Glutamatergic neuron (in vitro differentiated cells): ENCODE data around the gene SPATA33. TPM values are rescaled to one million over a fixed set of nuclear protein-coding genes. Genes with fewer than 3 reads are reported as not detected.

Source experiments
- DNase-seq: peaks from one replicate; pipeline ENCODE4 v3.0.0; 2022
- H3K27ac Mint-ChIP-seq: one replicate; pipeline ENCODE4 v1.8.0; 2020; ENCODE audit warnings: mild to moderate bottlenecking, mixed read lengths, inconsistent platforms; ENCODE audit not compliant: unreplicated experiment
- H3K27me3 Mint-ChIP-seq: one replicate; pipeline ENCODE4 v1.8.0; 2020; ENCODE audit warnings: mild to moderate bottlenecking, moderate library complexity, mixed read lengths, inconsistent platforms; ENCODE audit not compliant: unreplicated experiment
- H3K36me3 Mint-ChIP-seq: one replicate; pipeline ENCODE4 v1.8.0; 2020; ENCODE audit warnings: mild to moderate bottlenecking, mixed read lengths, inconsistent platforms; ENCODE audit not compliant: unreplicated experiment
- H3K4me1 Mint-ChIP-seq: one replicate; pipeline ENCODE4 v1.8.0; 2020; ENCODE audit warnings: mild to moderate bottlenecking, low read depth, mixed read lengths, inconsistent platforms; ENCODE audit not compliant: unreplicated experiment
- H3K4me3 Mint-ChIP-seq: one replicate; pipeline ENCODE4 v1.8.0; 2020; ENCODE audit warnings: mild to moderate bottlenecking, mixed read lengths, inconsistent platforms; ENCODE audit not compliant: unreplicated experiment
- H3K9me3 Mint-ChIP-seq: one replicate; pipeline ENCODE4 v1.8.0; 2020; ENCODE audit warnings: mild to moderate bottlenecking, moderate library complexity, mixed read lengths, inconsistent platforms; ENCODE audit not compliant: unreplicated experiment
- CTCF ChIP-seq: fragments of 200-600 bp; sonication (generic); IDR thresholded peaks from one replicate; pipeline ENCODE4 v1.5.0; 2021; ENCODE audit not compliant: partially characterized antibody, unreplicated experiment
- total RNA-seq: library from RNA; stranded (reverse); fragmentation: NEBNext Ultra II Directional; extraction: Animal tissue kit (Norgen Biotek cat#: 25700); gene quantifications from one replicate; pipeline ENCODE4 v1.2.1, GENCODE V29; 2021; ENCODE audit not compliant: unreplicated experiment

Gene SPATA33
- total RNA-seq, 1 donor from 2014 or later: 18.0 TPM

DNA sequence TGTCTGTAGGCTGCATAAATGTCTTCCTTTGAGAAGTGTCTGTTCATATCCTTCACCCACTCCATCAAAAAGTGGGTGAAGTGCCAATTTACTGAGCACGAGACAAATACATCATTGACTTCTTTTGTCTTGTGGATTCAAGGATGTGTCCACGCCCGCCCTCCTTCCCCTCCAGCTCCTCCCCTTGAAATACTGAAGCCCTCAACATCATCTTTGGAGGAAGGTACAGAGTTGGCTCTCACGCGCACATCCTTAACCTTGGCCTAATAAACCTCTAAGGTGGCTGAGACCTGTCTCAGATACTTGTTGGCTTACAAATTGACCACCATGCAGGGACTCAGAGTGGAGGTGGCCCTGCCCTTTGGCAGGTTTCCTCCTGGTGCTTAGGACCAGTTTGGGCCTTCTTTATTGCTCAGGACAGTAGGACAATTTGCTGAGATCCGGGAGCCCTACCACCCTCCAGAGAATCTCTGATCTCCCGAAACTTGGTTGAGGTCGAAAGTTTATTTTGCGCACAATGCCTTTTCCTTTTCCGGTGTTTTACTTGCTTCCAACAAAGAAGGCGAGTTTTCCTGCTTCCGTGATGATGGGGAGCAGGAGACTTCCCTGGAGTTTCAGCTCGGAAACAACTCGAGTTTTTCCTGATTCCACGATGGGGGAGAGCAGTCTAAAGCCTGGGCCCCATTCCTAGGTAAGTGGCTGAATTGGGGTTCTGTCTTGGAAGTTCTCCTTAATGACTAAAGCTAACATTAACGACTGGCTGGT is 14.7 kb downstream of the SPATA33 start:
- Mint-ChIP-seq H3K27ac (no peak overlapping the region), H3K27me3 (no peaks in the 10 kb centered on the region), H3K4me3 (no peak overlapping the region), H3K4me1 (no peaks in the 10 kb centered on the region), H3K9me3 (peaks cover 4% of the 10 kb centered on the region), H3K36me3 (peaks cover 14% of the 10 kb centered on the region)
- DNase-seq: no peak
- TF ChIP-seq CTCF: no peak

DNA sequence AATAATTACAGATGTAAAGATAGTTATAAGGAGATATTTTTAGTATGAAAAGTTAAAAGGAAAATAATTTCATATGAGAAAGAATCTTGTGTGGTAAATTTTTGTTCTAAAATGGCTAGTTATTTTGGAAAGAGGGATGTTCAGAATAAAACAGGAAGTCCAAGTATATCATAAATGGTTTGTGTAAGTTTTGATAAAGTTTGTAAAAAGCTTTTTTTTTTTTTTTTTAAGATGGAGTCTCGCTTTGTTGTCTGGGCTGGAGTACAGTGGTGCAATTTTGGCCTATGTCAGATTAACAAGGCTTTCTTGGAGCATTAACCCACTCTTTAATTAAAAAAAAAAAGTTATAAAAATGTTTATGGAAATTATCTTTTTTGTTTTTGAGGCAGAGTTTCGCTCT is 20.6 kb downstream of the SPATA33 start:
- no peak overlapping the region for H3K27ac Mint-ChIP-seq
- no peak overlapping the region for H3K4me3 Mint-ChIP-seq
- peaks cover 4% of the 10 kb centered on the region for H3K9me3 Mint-ChIP-seq
- H3K36me3 Mint-ChIP-seq: peaks cover 10% of the 10 kb centered on the region
- no peaks in the 10 kb centered on the region for H3K4me1 Mint-ChIP-seq
- TF ChIP-seq CTCF: no peak
- no peak for DNase-seq
- H3K27me3 Mint-ChIP-seq: no peaks in the 10 kb centered on the region

DNA sequence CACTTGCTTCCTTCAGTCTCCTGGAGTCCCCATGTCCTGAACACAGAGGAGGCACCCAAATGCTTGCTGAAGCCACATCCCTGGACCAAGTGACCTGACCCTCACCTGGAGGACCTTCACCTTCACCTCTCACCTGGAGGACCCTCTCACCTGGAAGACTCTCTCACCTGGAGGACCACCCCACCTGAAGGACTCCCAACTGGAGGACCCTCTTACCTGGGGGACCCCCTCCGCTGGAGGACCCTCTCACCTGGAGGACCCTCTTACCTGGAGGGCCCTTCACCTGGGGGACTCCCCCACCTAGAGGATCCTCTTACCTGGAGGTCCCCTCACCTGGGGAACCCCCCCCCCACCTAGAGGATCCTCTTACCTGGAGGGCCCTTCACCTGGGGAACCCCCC is 28.3 kb downstream of the SPATA33 start:
- Mint-ChIP-seq H3K4me3 (peak overlapping the region; percentile 52), H3K36me3 (peaks cover 11% of the 10 kb centered on the region), H3K4me1 (peaks cover 5% of the 10 kb centered on the region), H3K27me3 (peaks cover 8% of the 10 kb centered on the region), H3K27ac (no peak overlapping the region), H3K9me3 (peaks cover 9% of the 10 kb centered on the region)
- TF ChIP-seq CTCF: no peak
- DNase-seq: no peak

DNA sequence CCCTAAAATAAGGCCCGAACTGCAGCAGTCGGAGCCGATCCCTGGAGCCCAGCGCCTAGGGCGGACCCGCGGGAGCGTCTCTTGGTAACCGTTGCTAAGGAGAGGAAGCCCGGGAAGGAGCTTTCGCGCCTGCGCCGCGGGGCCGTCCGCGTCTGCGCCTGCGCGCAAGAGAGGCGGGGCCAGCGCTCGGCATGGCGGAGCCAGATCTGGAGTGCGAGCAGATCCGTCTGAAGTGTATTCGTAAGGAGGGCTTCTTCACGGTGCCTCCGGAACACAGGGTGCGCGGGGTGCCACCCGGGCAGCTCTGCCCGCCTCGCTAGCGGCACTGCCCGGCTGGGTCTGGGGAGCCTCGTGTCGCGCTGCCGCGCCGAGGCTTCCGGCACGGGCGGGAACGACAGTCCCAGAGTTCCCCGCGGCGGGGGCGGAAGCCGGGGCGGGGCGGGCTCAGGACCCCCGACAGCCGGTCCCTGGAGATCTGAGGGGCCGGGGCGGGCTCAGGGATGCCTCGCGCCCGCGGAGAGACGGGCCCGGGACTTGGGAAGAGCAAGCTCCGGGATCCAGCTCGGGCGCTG is 29.0 kb downstream of the SPATA33 start, which contains the start of gene CDK10:
Gene CDK10, plus strand, starts transcription at position 170 of the 572 bp plus-strand sequence. Its CDS starts 22 bp downstream, at position 192.
- peak within 1 kb of the TSS; percentile 55 for H3K27ac Mint-ChIP-seq
- H3K4me1 Mint-ChIP-seq: peaks cover 5% of the 10 kb centered on the region
- H3K4me3 Mint-ChIP-seq: peak within 1 kb of the TSS; percentile 89
- peaks cover 9% of the 10 kb centered on the region for H3K9me3 Mint-ChIP-seq
- peak; percentile 95 for DNase-seq
- H3K36me3 Mint-ChIP-seq: peaks cover 11% of the 10 kb centered on the region
- peaks cover 8% of the 10 kb centered on the region for H3K27me3 Mint-ChIP-seq
- no peak for TF ChIP-seq CTCF
